NT2/D1 (cell line): ENCODE results near the gene EGLN1.

Source experiments
- DNase-seq: peaks from one replicate; pipeline ENCODE4 v3.0.0-alpha.2; 2011; ENCODE audit warnings: low read depth, low spot score
- H3K27me3 ChIP-seq: 2 replicates; pipeline ENCODE4 v1.6.0; 2011; ENCODE audit warnings: mild to moderate bottlenecking; ENCODE audit not compliant: insufficient read length, insufficient read depth
- H3K36me3 ChIP-seq: 2 replicates; pipeline ENCODE4 v1.6.1; 2011; ENCODE audit warnings: mild to moderate bottlenecking, low read length, mixed read lengths; ENCODE audit not compliant: insufficient read depth, insufficient read length
- H3K4me1 ChIP-seq: 2 replicates; pipeline ENCODE4 v1.5.1; 2011; ENCODE audit not compliant: insufficient read depth, insufficient read length
- H3K4me3 ChIP-seq: 2 replicates; pipeline ENCODE4 v1.5.1; 2011; ENCODE audit warnings: low read depth; ENCODE audit not compliant: insufficient read length
- H3K9ac ChIP-seq: 2 replicates; pipeline ENCODE4 v1.6.0; 2011; ENCODE audit warnings: low read depth; ENCODE audit not compliant: insufficient read length
- H3K9me3 ChIP-seq: 2 replicates; pipeline ENCODE4 v1.5.1; 2011; ENCODE audit warnings: mild to moderate bottlenecking, low read length; ENCODE audit not compliant: insufficient read depth
- SUZ12 ChIP-seq: IDR thresholded peaks from 2 replicates; pipeline ENCODE4 v1.6.1; 2011; ENCODE audit not compliant: insufficient read length, insufficient read depth; ENCODE audit errors: extremely low read depth
- YY1 ChIP-seq: IDR thresholded peaks from 2 replicates; pipeline ENCODE4 v1.6.1; 2011; ENCODE audit not compliant: insufficient read length, insufficient read depth
- ZNF274 ChIP-seq: IDR thresholded peaks from 2 replicates; pipeline ENCODE4 v1.6.1; 2011; ENCODE audit warnings: mild to moderate bottlenecking, low read depth, low read length

Gene EGLN1

DNA sequence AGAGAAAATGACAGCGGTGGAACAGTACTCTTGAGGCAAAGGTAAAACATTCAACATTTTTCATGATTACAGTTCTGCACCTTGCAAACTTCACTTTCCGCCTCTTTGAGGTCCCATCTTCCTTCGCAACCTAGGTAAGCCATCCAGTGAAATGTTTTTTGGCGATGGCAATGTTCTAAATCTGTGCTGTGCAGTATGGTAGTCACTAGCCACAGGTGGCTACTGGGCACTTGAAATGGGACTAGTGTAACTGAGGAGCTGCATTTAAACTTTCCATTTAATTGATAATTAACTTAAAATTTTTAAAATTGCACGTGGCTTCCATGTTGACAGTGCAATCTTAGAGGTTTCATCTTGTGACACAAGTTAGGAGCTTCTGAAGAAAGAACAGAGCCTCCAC is 97.4 kb downstream of the EGLN1 start:
- no peak overlapping the region for H3K4me3 ChIP-seq
- no peaks in the 10 kb centered on the region for H3K9me3 ChIP-seq
- DNase-seq, result no peak
- no peaks in the 10 kb centered on the region for H3K4me1 ChIP-seq
- TF ChIP-seq SUZ12 (no peak), ZNF274 (no peak), YY1 (no peak)
- H3K27me3 ChIP-seq, result no peaks in the 10 kb centered on the region
- no peak overlapping the region for H3K9ac ChIP-seq
- H3K36me3 ChIP-seq, result no peaks in the 10 kb centered on the region

GRCh38 chr1:231322880-231323530 is 99.1 kb downstream of the EGLN1 start:
- H3K27me3 ChIP-seq, result no peaks in the 10 kb centered on the region
- no peak for DNase-seq
- H3K4me1 ChIP-seq, result no peaks in the 10 kb centered on the region
- no peak overlapping the region for H3K4me3 ChIP-seq
- H3K9ac ChIP-seq, result no peak overlapping the region
- TF ChIP-seq YY1 (no peak), SUZ12 (no peak), ZNF274 (no peak)
- no peaks in the 10 kb centered on the region for H3K36me3 ChIP-seq
- H3K9me3 ChIP-seq, result no peaks in the 10 kb centered on the region

- Histone ChIP-seq H3K9ac (no peak overlapping the region), H3K4me3 (no peak overlapping the region), H3K4me1 (no peaks in the 10 kb centered on the region), H3K9me3 (no peaks in the 10 kb centered on the region; the same call in 1 of the 2 replicates), H3K27me3 (no peaks in the 10 kb centered on the region), H3K36me3 (no peaks in the 10 kb centered on the region)
- no peak for DNase-seq
- no peak for TF ChIP-seq ZNF274
- TF ChIP-seq YY1, result no peak
- no peak for TF ChIP-seq SUZ12
Measured at GRCh38 chr1:231319080-231319479, 103.0 kb downstream of the EGLN1 start.

DNA sequence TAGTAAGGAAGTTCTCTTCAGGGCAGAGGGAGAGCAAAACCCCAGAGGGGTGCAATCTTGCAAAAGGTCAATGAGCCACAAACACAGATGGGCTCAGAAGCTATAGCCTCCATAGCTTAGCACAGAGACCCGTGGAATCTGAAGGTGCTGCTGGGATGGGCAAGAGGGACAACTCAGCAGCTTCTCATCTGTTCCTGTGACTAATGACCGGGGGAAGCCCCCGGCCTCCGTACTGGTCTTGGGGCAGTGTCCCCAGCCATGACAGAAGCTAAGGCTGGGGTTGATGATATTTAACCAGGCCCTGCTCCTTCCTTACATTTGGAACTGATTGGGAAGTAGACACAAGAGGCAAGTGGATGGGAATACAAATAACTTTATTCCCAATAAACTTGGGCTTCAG is 103.5 kb downstream of the EGLN1 start:
- H3K4me3 ChIP-seq, result no peak overlapping the region
- no peaks in the 10 kb centered on the region for H3K36me3 ChIP-seq
- H3K4me1 ChIP-seq, result no peaks in the 10 kb centered on the region
- DNase-seq, result no peak
- H3K9me3 ChIP-seq, result no peaks in the 10 kb centered on the region; the same call in 1 of the 2 replicates
- H3K27me3 ChIP-seq, result no peaks in the 10 kb centered on the region
- H3K9ac ChIP-seq, result no peak overlapping the region
- TF ChIP-seq SUZ12 (no peak), YY1 (no peak), ZNF274 (no peak)

DNA sequence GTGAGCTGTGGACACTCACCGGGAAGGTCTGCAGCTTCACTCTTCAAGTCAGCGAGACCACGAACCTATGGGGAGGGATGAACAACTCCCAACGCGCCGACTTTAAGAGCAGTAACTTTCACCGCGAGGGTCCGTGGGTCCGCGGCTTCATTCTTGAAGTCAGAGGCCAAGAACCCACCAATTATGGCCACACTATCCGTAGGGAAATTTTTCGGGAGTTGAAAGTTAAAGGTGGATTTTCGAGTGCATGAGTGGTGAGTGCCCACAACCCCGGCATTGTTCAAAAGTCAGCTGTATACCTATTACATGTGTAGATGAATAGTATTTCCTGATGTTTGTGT is 104.1 kb downstream of the EGLN1 start:
- no peak for TF ChIP-seq YY1
- TF ChIP-seq SUZ12, result no peak
- no peak for TF ChIP-seq ZNF274
- no peak for DNase-seq

DNA sequence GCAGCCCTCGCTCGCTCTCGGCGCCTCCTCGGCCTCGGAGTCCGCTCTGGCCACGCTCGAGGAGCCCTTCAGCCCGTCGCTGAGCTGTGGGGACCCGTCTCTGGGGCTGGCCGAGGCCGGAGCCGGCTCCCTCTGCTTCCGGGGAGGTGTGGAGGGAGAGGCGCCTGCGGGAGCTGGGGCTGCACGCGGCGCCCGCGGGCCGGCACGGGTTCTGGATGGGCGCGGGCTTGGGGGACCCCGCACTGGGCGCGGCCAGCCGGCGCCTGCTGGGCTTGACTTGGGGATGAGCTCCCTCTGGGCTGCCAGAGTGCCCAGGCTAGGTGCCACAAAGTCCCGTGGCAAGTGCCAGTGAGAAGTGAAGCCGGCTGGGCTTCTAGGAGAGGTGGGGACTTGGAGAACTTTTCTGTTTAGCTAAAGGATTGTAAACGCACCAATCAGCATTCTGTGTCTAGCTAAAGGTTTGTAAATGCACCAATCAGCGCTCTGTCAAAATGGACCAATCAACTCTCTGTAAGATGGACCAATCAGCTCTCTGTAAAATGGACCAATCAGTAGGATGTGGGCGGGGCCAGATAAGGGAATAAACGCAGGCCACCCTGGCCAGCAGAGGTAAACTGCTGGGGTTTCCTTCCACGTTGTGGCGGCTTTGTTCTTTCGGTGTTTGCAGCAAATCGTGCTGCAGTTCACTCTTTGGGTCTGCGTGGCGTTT is 104.6 kb downstream of the EGLN1 start:
- DNase-seq, result no peak
- H3K4me1 ChIP-seq, result no peaks in the 10 kb centered on the region
- H3K36me3 ChIP-seq, result no peaks in the 10 kb centered on the region

More for the DNA sequence above, 104.1 kb downstream of the EGLN1 start:
- no peaks in the 10 kb centered on the region for H3K36me3 ChIP-seq
- no peaks in the 10 kb centered on the region for H3K27me3 ChIP-seq
- no peaks in the 10 kb centered on the region for H3K4me1 ChIP-seq
- H3K9ac ChIP-seq, result no peak overlapping the region
- no peaks in the 10 kb centered on the region; the same call in 1 of the 2 replicates for H3K9me3 ChIP-seq
- no peak overlapping the region for H3K4me3 ChIP-seq

GRCh38 chr1:231315887-231316286 is 106.2 kb downstream of the EGLN1 start:
- Histone ChIP-seq H3K4me1 (no peaks in the 10 kb centered on the region), H3K4me3 (no peak overlapping the region), H3K9ac (no peak overlapping the region), H3K36me3 (no peaks in the 10 kb centered on the region), H3K27me3 (no peaks in the 10 kb centered on the region), H3K9me3 (no peaks in the 10 kb centered on the region; the same call in 1 of the 2 replicates)
- TF ChIP-seq SUZ12, result no peak
- TF ChIP-seq ZNF274, result no peak
- TF ChIP-seq YY1, result no peak
- peak; percentile 76 for DNase-seq

More for the DNA sequence above, 104.6 kb downstream of the EGLN1 start:
- H3K9me3 ChIP-seq, result no peaks in the 10 kb centered on the region; the same call in 1 of the 2 replicates
- H3K27me3 ChIP-seq, result no peaks in the 10 kb centered on the region
- H3K9ac ChIP-seq, result no peak overlapping the region
- TF ChIP-seq YY1 (no peak), ZNF274 (no peak), SUZ12 (no peak)
- H3K4me3 ChIP-seq, result no peak overlapping the region
